Measurements from ENCODE around the gene DCUN1D3. TPM values are rescaled to one million over a fixed set of nuclear protein-coding genes. Genes with fewer than 3 reads are reported as not detected.

Gene DCUN1D3
- total and polyA plus RNA-seq, 2 experiments from 2014 or later, result 15.0 to 40.3 TPM

DNA sequence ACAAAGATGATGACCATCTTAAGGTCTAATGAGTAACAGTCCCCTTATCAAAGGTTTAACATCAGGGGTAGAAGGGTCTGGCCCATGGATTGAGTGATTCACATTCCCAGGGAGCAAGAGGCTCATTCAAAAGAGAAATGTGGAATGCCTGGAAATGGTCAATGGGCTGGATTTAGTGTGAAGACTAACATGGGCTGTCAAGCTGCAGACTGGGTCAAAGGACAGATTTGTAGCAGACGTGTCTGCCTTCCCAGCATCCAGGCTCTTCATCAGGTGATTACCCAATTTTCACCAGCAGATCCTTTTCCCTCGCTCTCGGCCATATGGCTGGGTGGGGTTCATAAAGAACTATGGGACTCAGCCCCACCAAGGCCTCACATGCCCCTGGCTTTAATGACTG, 26.8 kb downstream of the DCUN1D3 start:
- H3K27ac ChIP-seq, result peak overlapping the region; percentile 45

DNA sequence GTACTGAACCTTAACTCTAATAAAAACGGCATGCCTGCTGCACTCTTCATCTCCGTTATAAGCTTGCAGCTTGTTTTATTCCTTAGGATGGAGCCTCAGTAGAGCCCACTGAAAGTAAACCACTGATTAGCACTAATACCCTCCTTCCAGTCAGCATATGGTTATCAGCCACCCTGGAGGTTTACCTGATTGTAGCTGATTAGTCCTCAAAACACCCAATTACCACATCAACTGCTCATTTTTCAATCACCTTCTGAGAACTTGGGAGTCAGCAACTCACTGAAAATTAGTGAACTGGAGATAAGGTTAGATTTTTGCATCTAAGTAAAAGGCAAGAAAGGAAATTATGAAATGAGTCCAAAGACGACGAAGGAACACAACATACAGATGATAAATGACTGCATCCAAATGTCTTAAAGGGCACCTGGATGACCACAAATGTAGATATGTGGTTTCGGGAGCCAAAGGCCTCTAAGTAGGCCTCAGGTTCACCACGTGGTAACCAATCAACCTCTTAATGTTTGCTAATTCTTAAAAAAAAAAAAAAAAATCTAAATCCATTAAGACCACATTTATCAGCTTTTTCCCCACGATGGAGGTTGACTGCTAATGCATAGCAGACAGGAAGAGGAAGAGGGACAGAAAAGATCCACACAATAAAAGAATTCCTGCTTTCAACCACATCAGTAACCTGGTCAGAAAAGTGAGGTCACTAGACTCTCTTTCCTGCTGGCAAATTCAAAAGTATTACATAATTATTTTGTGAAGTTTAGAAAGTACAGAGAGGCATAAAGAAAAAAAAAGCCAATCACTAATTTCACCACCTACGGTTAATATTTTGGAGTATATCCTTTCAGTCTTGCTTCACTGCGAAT, 28.0 kb downstream of the DCUN1D3 start:
- Histone ChIP-seq H2AFZ (no peak overlapping the region), H4K20me1 (ENCODE audit: insufficient read depth, poor library complexity, severe bottlenecking) (peaks cover 50% of the 10 kb centered on the region), H3K9me3 (ENCODE audit: low read depth) (no peaks in the 10 kb centered on the region), H3K4me3 (no peak overlapping the region), H3K36me3 (replicated peaks; ENCODE audit: insufficient read depth, low read depth) (no peaks in the 10 kb centered on the region), H3K9me2 (replicated peaks; ENCODE audit: insufficient read depth) (no peaks in the 10 kb centered on the region), H3K27me3 (no peaks in the 10 kb centered on the region), H3K79me2 (peaks cover 100% of the 10 kb centered on the region), H3K27ac (peak overlapping the region; percentile 45), H3K4me2 (peak overlapping the region; percentile 31), H3K4me1 (ENCODE audit: insufficient read depth) (peaks cover 38% of the 10 kb centered on the region)
- no peak for TF ChIP-seq EZH2 (IDR thresholded peaks at IDR 0.05; ENCODE audit: borderline replicate concordance)
- no peak for TF ChIP-seq EZH2phosphoT487 (IDR thresholded peaks at IDR 0.05; ENCODE audit: low read depth, severe bottlenecking, unreplicated experiment)
- TF ChIP-seq, protein P1, sequence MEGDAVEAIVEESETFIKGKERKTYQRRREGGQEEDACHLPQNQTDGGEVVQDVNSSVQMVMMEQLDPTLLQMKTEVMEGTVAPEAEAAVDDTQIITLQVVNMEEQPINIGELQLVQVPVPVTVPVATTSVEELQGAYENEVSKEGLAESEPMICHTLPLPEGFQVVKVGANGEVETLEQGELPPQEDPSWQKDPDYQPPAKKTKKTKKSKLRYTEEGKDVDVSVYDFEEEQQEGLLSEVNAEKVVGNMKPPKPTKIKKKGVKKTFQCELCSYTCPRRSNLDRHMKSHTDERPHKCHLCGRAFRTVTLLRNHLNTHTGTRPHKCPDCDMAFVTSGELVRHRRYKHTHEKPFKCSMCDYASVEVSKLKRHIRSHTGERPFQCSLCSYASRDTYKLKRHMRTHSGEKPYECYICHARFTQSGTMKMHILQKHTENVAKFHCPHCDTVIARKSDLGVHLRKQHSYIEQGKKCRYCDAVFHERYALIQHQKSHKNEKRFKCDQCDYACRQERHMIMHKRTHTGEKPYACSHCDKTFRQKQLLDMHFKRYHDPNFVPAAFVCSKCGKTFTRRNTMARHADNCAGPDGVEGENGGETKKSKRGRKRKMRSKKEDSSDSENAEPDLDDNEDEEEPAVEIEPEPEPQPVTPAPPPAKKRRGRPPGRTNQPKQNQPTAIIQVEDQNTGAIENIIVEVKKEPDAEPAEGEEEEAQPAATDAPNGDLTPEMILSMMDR (IDR thresholded peaks at IDR 0.05; ENCODE audit: poor library complexity), result no peak
- DNase-seq (ENCODE audit: low spot score), result no peak
- 58% methylated on average over 9 of the region's 9 CpGs for WGBS (ENCODE audit: low lambda C conversion rate, missing lambda C conversion rate)

More for the DNA sequence above, 26.8 kb downstream of the DCUN1D3 start:
- Histone ChIP-seq H3K36me3 (replicated peaks; ENCODE audit: insufficient read depth, low read depth) (no peaks in the 10 kb centered on the region), H3K4me1 (ENCODE audit: insufficient read depth) (peaks cover 48% of the 10 kb centered on the region), H3K9me3 (ENCODE audit: low read depth) (no peaks in the 10 kb centered on the region), H4K20me1 (ENCODE audit: insufficient read depth, poor library complexity, severe bottlenecking) (peaks cover 53% of the 10 kb centered on the region), H3K79me2 (peaks cover 100% of the 10 kb centered on the region), H3K9me2 (replicated peaks; ENCODE audit: insufficient read depth) (no peaks in the 10 kb centered on the region), H3K27me3 (no peaks in the 10 kb centered on the region), H3K4me2 (no peak overlapping the region), H3K4me3 (no peak overlapping the region), H2AFZ (no peak overlapping the region)
- TF ChIP-seq, protein P1 (IDR thresholded peaks at IDR 0.05; ENCODE audit: poor library complexity), result no peak
- TF ChIP-seq EZH2 (IDR thresholded peaks at IDR 0.05; ENCODE audit: borderline replicate concordance), result no peak
- no peak for TF ChIP-seq EZH2phosphoT487 (IDR thresholded peaks at IDR 0.05; ENCODE audit: low read depth, severe bottlenecking, unreplicated experiment)
- 77% methylated on average over 3 of the region's 3 CpGs for WGBS (ENCODE audit: low lambda C conversion rate, missing lambda C conversion rate)
- DNase-seq (ENCODE audit: low spot score), result no peak

DNA sequence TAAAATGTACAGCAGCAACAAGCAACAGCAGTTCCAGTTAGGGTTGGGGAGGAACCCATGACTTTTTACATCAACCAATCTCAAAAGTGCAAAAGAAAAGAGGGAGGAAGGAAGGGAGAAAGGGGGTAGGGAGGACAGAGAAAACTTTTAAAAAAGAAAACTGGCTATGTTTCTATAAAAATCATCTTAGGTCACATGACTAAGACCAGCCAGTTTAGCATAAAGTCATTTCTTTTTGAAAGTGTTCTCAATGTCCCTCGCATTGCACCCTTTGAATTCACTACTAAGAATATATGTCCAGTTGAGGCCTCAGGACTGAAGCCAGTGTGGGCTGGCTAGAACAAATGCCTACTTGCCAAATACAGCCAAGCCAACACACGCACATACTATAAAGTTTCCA, 28.9 kb downstream of the DCUN1D3 start:
- Histone ChIP-seq H3K4me3 (no peak overlapping the region), H2AFZ (no peak overlapping the region), H3K4me2 (no peak overlapping the region), H4K20me1 (ENCODE audit: insufficient read depth, poor library complexity, severe bottlenecking) (peaks cover 57% of the 10 kb centered on the region), H3K36me3 (replicated peaks; ENCODE audit: insufficient read depth, low read depth) (no peaks in the 10 kb centered on the region), H3K79me2 (peaks cover 100% of the 10 kb centered on the region), H3K27me3 (no peaks in the 10 kb centered on the region), H3K27ac (no peak overlapping the region), H3K9me2 (replicated peaks; ENCODE audit: insufficient read depth) (no peaks in the 10 kb centered on the region), H3K9me3 (ENCODE audit: low read depth) (no peaks in the 10 kb centered on the region), H3K4me1 (ENCODE audit: insufficient read depth) (peaks cover 44% of the 10 kb centered on the region)
- no peak for DNase-seq (ENCODE audit: low spot score)
- 61% methylated on average over 2 of the region's 2 CpGs for WGBS (ENCODE audit: low lambda C conversion rate, missing lambda C conversion rate)
- no peak for TF ChIP-seq EZH2 (IDR thresholded peaks at IDR 0.05; ENCODE audit: borderline replicate concordance)
- no peak for TF ChIP-seq EZH2phosphoT487 (IDR thresholded peaks at IDR 0.05; ENCODE audit: low read depth, severe bottlenecking, unreplicated experiment)
- TF ChIP-seq, protein P1 (IDR thresholded peaks at IDR 0.05; ENCODE audit: poor library complexity), result no peak

Measured in hepatocyte (in vitro differentiated cells).